Body of pancreas (tissue), 4 donors: ENCODE measurements around the gene SMYD1. TPM values are rescaled to one million over a fixed set of nuclear protein-coding genes. Genes with fewer than 3 reads are reported as not detected.

Experiments
- ATAC-seq: fragments of 150-250 bp; one replicate; pipeline ENCODE4 v1.9.1; 2016
- DNase-seq, 4 donors: peaks; one replicate each; pipeline ENCODE4 v3.0.0-alpha.2; 2019
- H3K27ac ChIP-seq, 4 donors: fragments of 200-600 bp; sonication (generic); 1 replicate in 3 of 4; 2 replicates in 1 of 4; pipeline versions ENCODE4 v1.5.1 to v1.6.1; 2016 to 2019; ENCODE audit warnings: mild to moderate bottlenecking in 1 of 4, mixed read lengths in 1 of 4, moderate library complexity in 1 of 4
- H3K27me3 ChIP-seq, 2 donors: fragments of 200-600 bp; sonication (generic); one replicate each; pipeline ENCODE4 v1.6.0; 2016; ENCODE audit warnings: mild to moderate bottlenecking in 1 of 2
- H3K36me3 ChIP-seq, 2 donors: fragments of 200-600 bp; sonication (generic); replicated peaks in 1 of 2; 2 replicates each; pipeline ENCODE4 v1.5.1; 2016; ENCODE audit warnings: low read depth in 2 of 2; ENCODE audit not compliant: insufficient read depth in 1 of 2
- H3K4me1 ChIP-seq: fragments of 200-600 bp; sonication (generic); one replicate; pipeline ENCODE4 v1.6.0; 2016
- H3K4me3 ChIP-seq, 2 donors: fragments of 200-600 bp; sonication (generic); 1 replicate in 1 of 2; 2 replicates in 1 of 2; pipeline ENCODE4 v1.5.1; 2016 to 2019
- H3K9me3 ChIP-seq, 3 donors: fragments of 200-600 bp; sonication (generic); 1 replicate in 2 of 3; 2 replicates in 1 of 3; pipeline ENCODE4 v1.5.1; 2016
- CTCF ChIP-seq, 7 experiments: fragments of 450-650 bp in 4 of 7; fragments of 200-600 bp in 3 of 7; sonication (generic) in 3 of 7; IDR thresholded peaks; one replicate each; pipeline ENCODE4 v1.5.1; 2016 to 2019; ENCODE audit warnings: antibody characterized with exemption in 7 of 7
- POLR2A ChIP-seq, 3 donors: fragments of 450-650 bp; IDR thresholded peaks; one replicate each; pipeline ENCODE4 v1.6.1; 2016; ENCODE audit warnings: antibody characterized with exemption in 3 of 3, mild to moderate bottlenecking in 2 of 3
- WGBS, 2 donors: methylation state at CpG; one replicate each; pipeline ENCODE4 v1.1.5; 2017; 5-methylcytosine and 5-hydroxymethylcytosine counted together
- intact Hi-C: fragments of 100-400 bp; cut with DNase I; formaldehyde crosslinking; loops from one replicate; pipeline ENCODE4 v1.15.1; 2023
- total RNA-seq, 2 donors: library from RNA; depleted of rRNA; stranded (reverse); fragments of >200 nt; gene quantifications; one replicate each; pipeline ENCODE4 v1.1.0, GENCODE V29; 2016

Gene SMYD1
- total RNA-seq, 2 donors from 2014 or later, result not detected

GRCh38 chr2:88087763-88088162 is 20.1 kb downstream of the SMYD1 start:
- intact Hi-C loops, result no loop called here
- no peak overlapping the region for H3K4me3 ChIP-seq
- no peaks in the 10 kb centered on the region for H3K36me3 ChIP-seq
- H3K4me1 ChIP-seq, result no peaks in the 10 kb centered on the region
- H3K27ac ChIP-seq, result no peak overlapping the region
- 90 to 93% methylated on average over 11 to 17 of the region's 17 CpGs for WGBS, 2 donors
- H3K27me3 ChIP-seq, result no peaks in the 10 kb centered on the region
- ATAC-seq (no peak), DNase-seq (no peak)
- TF ChIP-seq CTCF (IDR thresholded peaks at IDR 0.05) (no peak), POLR2A (IDR thresholded peaks at IDR 0.05) (no peak)
- no peaks in the 10 kb centered on the region for H3K9me3 ChIP-seq

GRCh38 chr2:88088999-88089398 is 21.4 kb downstream of the SMYD1 start:
- TF ChIP-seq CTCF (IDR thresholded peaks at IDR 0.05) (no peak), POLR2A (IDR thresholded peaks at IDR 0.05) (no peak)
- no peaks in the 10 kb centered on the region for H3K27me3 ChIP-seq
- H3K4me3 ChIP-seq, result no peak overlapping the region
- no peak overlapping the region for H3K27ac ChIP-seq
- H3K4me1 ChIP-seq, result no peaks in the 10 kb centered on the region
- no peaks in the 10 kb centered on the region for H3K36me3 ChIP-seq
- 83 to 87% methylated on average over 2 of the region's 2 CpGs for WGBS, 2 donors
- intact Hi-C loops, result no loop called here
- H3K9me3 ChIP-seq, result no peaks in the 10 kb centered on the region
- DNase-seq, result no peak
- no peak for ATAC-seq

- 77 to 80% methylated on average over 8 of the region's 8 CpGs for WGBS, 2 donors
- H3K4me3 ChIP-seq, result no peak overlapping the region
- no peaks in the 10 kb centered on the region for H3K36me3 ChIP-seq
- no peak for TF ChIP-seq CTCF (IDR thresholded peaks at IDR 0.05)
- TF ChIP-seq POLR2A (IDR thresholded peaks at IDR 0.05), result no peak
- H3K27ac ChIP-seq, result no peak overlapping the region
- no peaks in the 10 kb centered on the region for H3K9me3 ChIP-seq
- no peaks in the 10 kb centered on the region for H3K4me1 ChIP-seq
- intact Hi-C loops, result no loop called here
- DNase-seq (no peak), ATAC-seq (no peak)
- H3K27me3 ChIP-seq, result no peaks in the 10 kb centered on the region
Measured at GRCh38 chr2:88090446-88091283, 23.0 kb downstream of the SMYD1 start.

GRCh38 chr2:88091943-88092342 is 24.3 kb downstream of the SMYD1 start:
- intact Hi-C loops, result no loop called here
- ATAC-seq (no peak), DNase-seq (no peak)
- H3K4me3 ChIP-seq, result no peak overlapping the region
- no peaks in the 10 kb centered on the region for H3K27me3 ChIP-seq
- TF ChIP-seq CTCF (IDR thresholded peaks at IDR 0.05) (no peak), POLR2A (IDR thresholded peaks at IDR 0.05) (no peak)
- 72 to 86% methylated on average over 3 of the region's 3 CpGs for WGBS, 2 donors
- H3K36me3 ChIP-seq, result no peaks in the 10 kb centered on the region
- no peaks in the 10 kb centered on the region for H3K4me1 ChIP-seq
- no peaks in the 10 kb centered on the region for H3K9me3 ChIP-seq
- H3K27ac ChIP-seq, result no peak overlapping the region

- intact Hi-C loops, result no loop called here
Measured at GRCh38 chr2:88092773-88093172, 25.1 kb downstream of the SMYD1 start.

More at GRCh38 chr2:88092773-88093172, 25.1 kb downstream of the SMYD1 start:
- ATAC-seq (no peak), DNase-seq (no peak)
- Histone ChIP-seq H3K4me1 (no peaks in the 10 kb centered on the region), H3K9me3 (no peaks in the 10 kb centered on the region), H3K36me3 (no peaks in the 10 kb centered on the region), H3K4me3 (no peak overlapping the region), H3K27me3 (no peaks in the 10 kb centered on the region), H3K27ac (no peak overlapping the region)
- TF ChIP-seq POLR2A (IDR thresholded peaks at IDR 0.05) (no peak), CTCF (IDR thresholded peaks at IDR 0.05) (no peak)
